Panc1 (cell line): Measurements from ENCODE around the gene FAM149B1.

Experiments
- CTCF ChIP-seq: fragments of 450-650 bp; IDR thresholded peaks from 2 replicates; pipeline ENCODE4 v1.5.1; 2017; ENCODE audit warnings: mild to moderate bottlenecking
- POLR2AphosphoS5 ChIP-seq: IDR thresholded peaks from 2 replicates; pipeline ENCODE4 v1.6.1; 2012; ENCODE audit warnings: mild to moderate bottlenecking, low read depth, low read length, moderate library complexity
- SIN3A ChIP-seq: IDR thresholded peaks from 2 replicates; pipeline ENCODE4 v1.6.1; 2012; ENCODE audit warnings: low read depth, mild to moderate bottlenecking, low read length, moderate library complexity, borderline replicate concordance; ENCODE audit not compliant: insufficient read depth
- TCF7L2 ChIP-seq: IDR thresholded peaks from 2 replicates; pipeline ENCODE4 v1.6.1; 2011; ENCODE audit warnings: mild to moderate bottlenecking, low read depth, low read length, inconsistent platforms
- TF ChIP-seq, protein P1 (sequence below), 2 experiments: IDR thresholded peaks; 2 replicates each; pipeline ENCODE4 v1.6.1; 2011 to 2012; ENCODE audit warnings: low read depth in 2 of 2, control low read depth in 1 of 2, low read length in 1 of 2, mild to moderate bottlenecking in 1 of 2, moderate library complexity in 1 of 2; ENCODE audit not compliant: insufficient read depth in 1 of 2

DNA sequence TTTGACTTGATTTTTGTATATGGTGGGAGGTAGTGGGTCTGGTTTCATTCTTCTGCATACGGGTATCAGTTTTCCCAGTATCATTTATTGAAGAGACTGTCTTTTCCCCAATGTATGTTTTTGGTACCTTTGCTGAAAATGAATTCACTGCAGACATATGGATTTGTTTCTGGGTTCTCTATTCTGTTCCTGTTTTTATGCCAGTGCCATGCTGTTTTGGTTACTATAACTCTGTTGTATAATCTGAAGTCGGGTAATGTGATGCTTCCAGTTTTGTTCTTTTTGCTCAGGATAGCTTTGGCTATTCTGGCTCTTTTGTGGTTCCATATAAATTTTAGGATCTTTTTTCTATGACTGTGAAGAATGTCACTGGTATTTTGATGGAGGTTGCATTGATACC lies 947 bp upstream of the FAM149B1 start:
- TF ChIP-seq CTCF (no peak), POLR2AphosphoS5 (no peak), SIN3A (no peak), TCF7L2 (no peak)
- TF ChIP-seq, protein P1, sequence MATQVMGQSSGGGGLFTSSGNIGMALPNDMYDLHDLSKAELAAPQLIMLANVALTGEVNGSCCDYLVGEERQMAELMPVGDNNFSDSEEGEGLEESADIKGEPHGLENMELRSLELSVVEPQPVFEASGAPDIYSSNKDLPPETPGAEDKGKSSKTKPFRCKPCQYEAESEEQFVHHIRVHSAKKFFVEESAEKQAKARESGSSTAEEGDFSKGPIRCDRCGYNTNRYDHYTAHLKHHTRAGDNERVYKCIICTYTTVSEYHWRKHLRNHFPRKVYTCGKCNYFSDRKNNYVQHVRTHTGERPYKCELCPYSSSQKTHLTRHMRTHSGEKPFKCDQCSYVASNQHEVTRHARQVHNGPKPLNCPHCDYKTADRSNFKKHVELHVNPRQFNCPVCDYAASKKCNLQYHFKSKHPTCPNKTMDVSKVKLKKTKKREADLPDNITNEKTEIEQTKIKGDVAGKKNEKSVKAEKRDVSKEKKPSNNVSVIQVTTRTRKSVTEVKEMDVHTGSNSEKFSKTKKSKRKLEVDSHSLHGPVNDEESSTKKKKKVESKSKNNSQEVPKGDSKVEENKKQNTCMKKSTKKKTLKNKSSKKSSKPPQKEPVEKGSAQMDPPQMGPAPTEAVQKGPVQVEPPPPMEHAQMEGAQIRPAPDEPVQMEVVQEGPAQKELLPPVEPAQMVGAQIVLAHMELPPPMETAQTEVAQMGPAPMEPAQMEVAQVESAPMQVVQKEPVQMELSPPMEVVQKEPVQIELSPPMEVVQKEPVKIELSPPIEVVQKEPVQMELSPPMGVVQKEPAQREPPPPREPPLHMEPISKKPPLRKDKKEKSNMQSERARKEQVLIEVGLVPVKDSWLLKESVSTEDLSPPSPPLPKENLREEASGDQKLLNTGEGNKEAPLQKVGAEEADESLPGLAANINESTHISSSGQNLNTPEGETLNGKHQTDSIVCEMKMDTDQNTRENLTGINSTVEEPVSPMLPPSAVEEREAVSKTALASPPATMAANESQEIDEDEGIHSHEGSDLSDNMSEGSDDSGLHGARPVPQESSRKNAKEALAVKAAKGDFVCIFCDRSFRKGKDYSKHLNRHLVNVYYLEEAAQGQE (IDR thresholded peaks at IDR 0.05; ENCODE audit: insufficient read depth in 1 of 2, low read depth in 2 of 2, low read length in 1 of 2), result no peak
